Measurements from ENCODE around the gene COX7B2. TPM values are rescaled to one million over a fixed set of nuclear protein-coding genes. Genes with fewer than 3 reads are reported as not detected.

COX7B2 gene
- total and polyA plus RNA-seq, 9 of the 15 experiments (the other 6 are each of a cell fraction or from before 2014, with no cell fraction given), result 0.33 to 3.5 (median 0.67) TPM; not detected in 3

DNA sequence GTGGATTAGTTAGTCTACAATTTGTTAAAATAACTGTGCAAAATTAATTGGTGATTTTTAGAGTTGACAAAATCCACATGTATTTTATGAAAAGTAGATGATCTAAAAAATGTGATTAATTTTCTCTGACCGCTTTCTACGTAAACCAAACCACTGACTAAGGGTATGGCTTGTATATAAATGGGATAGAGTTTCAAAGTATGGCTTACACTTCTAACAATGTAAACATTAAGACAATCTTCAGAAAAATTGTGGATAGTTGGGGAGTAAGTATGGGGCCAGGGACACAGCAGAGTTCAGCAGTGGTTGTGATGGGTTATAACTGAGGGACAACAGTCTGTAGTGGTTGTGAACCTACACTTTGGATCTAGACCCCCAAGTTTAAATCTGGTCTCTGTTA, 44.5 kb upstream of the COX7B2 start:
- Histone ChIP-seq H3K4me3 (no peak overlapping the region), H3K79me2 (ENCODE audit: control insufficient read depth, insufficient read depth, low read length) (no peaks in the 10 kb centered on the region), H3K9me1 (ENCODE audit: control insufficient read depth, insufficient read depth, low read length) (no peaks in the 10 kb centered on the region), H4K20me1 (replicated peaks; ENCODE audit: control insufficient read depth, insufficient read depth, low read length) (no peaks in the 10 kb centered on the region), H2AFZ (ENCODE audit: low read depth, low read length) (no peak overlapping the region), H3K9ac (ENCODE audit: insufficient read depth in 1 of 2, low read depth in 2 of 2, low read length in 2 of 2) (no peak overlapping the region), H3K4me2 (ENCODE audit: insufficient read depth, low read length) (no peak overlapping the region), H3K4me1 (replicated peaks in 1 of 2; ENCODE audit: control insufficient read depth in 2 of 2, insufficient read depth in 2 of 2, low read length in 2 of 2) (no peaks in the 10 kb centered on the region), H3K27me3 (ENCODE audit: control insufficient read depth in 2 of 2, insufficient read depth in 2 of 2, low read length in 2 of 2) (no peaks in the 10 kb centered on the region), H3K27ac (ENCODE audit: extremely low read depth, low read depth, low read length) (no peak overlapping the region), H3K36me3 (ENCODE audit: control insufficient read depth, insufficient read depth, low read length) (no peaks in the 10 kb centered on the region), H3K9me3 (replicated peaks; ENCODE audit: control insufficient read depth, insufficient read depth, low read depth, low read length) (no peaks in the 10 kb centered on the region)
- ChIA-PET CTCF (ENCODE audit: low intra/inter-chr PET ratio) (no interaction called here), POLR2A (no interaction called here)
- TF ChIP-seq NEUROD1 (IDR thresholded peaks at IDR 0.05; ENCODE audit: borderline replicate concordance, low read depth, low read length, partially characterized antibody) (no peak), NFE2 (IDR thresholded peaks at IDR 0.05; ENCODE audit: low read depth) (no peak), YY1 (IDR thresholded peaks at IDR 0.05; ENCODE audit: borderline replicate concordance in 1 of 3, control insufficient read depth in 1 of 3, extremely low read depth in 1 of 3, insufficient read depth in 3 of 3, insufficient read length in 1 of 3, insufficient replicate concordance in 2 of 3, low read depth in 1 of 3, low read length in 2 of 3) (no peak), LEF1 (IDR thresholded peaks at IDR 0.05) (no peak), POLR3A (IDR thresholded peaks at IDR 0.05; ENCODE audit: borderline replicate concordance, extremely low read depth, insufficient read depth, insufficient read length) (no peak), SMAD2 (IDR thresholded peaks at IDR 0.05; ENCODE audit: low read depth, low read length) (no peak), HNRNPLL (IDR thresholded peaks at IDR 0.05; ENCODE audit: low read depth, low read length, poor library complexity, severe bottlenecking) (no peak), NFRKB (IDR thresholded peaks at IDR 0.05; ENCODE audit: low read depth) (no peak), ZNF551 (CRISPR knock-in tag; IDR thresholded peaks at IDR 0.05) (no peak), MYNN (IDR thresholded peaks at IDR 0.05) (no peak), MYNN (CRISPR knock-in tag; IDR thresholded peaks at IDR 0.05) (no peak), PHF20 (IDR thresholded peaks at IDR 0.05; ENCODE audit: partially characterized antibody) (no peak), PCBP2 (IDR thresholded peaks at IDR 0.05; ENCODE audit: low read depth, low read length, poor library complexity, severe bottlenecking) (no peak)
- TF ChIP-seq, protein P1, sequence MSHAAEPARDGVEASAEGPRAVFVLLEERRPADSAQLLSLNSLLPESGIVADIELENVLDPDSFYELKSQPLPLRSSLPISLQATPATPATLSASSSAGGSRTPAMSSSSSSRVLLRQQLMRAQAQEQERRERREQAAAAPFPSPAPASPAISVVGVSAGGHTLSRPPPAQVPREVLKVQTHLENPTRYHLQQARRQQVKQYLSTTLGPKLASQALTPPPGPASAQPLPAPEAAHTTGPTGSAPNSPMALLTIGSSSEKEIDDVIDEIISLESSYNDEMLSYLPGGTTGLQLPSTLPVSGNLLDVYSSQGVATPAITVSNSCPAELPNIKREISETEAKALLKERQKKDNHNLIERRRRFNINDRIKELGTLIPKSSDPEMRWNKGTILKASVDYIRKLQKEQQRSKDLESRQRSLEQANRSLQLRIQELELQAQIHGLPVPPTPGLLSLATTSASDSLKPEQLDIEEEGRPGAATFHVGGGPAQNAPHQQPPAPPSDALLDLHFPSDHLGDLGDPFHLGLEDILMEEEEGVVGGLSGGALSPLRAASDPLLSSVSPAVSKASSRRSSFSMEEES (CRISPR knock-in tag; IDR thresholded peaks at IDR 0.05), result no peak
- TF ChIP-seq, protein P2, sequence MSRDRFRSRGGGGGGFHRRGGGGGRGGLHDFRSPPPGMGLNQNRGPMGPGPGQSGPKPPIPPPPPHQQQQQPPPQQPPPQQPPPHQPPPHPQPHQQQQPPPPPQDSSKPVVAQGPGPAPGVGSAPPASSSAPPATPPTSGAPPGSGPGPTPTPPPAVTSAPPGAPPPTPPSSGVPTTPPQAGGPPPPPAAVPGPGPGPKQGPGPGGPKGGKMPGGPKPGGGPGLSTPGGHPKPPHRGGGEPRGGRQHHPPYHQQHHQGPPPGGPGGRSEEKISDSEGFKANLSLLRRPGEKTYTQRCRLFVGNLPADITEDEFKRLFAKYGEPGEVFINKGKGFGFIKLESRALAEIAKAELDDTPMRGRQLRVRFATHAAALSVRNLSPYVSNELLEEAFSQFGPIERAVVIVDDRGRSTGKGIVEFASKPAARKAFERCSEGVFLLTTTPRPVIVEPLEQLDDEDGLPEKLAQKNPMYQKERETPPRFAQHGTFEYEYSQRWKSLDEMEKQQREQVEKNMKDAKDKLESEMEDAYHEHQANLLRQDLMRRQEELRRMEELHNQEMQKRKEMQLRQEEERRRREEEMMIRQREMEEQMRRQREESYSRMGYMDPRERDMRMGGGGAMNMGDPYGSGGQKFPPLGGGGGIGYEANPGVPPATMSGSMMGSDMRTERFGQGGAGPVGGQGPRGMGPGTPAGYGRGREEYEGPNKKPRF (IDR thresholded peaks at IDR 0.05; ENCODE audit: low read depth, low read length), result no peak
- TF ChIP-seq, protein P3, sequence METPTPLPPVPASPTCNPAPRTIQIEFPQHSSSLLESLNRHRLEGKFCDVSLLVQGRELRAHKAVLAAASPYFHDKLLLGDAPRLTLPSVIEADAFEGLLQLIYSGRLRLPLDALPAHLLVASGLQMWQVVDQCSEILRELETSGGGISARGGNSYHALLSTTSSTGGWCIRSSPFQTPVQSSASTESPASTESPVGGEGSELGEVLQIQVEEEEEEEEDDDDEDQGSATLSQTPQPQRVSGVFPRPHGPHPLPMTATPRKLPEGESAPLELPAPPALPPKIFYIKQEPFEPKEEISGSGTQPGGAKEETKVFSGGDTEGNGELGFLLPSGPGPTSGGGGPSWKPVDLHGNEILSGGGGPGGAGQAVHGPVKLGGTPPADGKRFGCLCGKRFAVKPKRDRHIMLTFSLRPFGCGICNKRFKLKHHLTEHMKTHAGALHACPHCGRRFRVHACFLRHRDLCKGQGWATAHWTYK (CRISPR knock-in tag; IDR thresholded peaks at IDR 0.05), result no peak
- TF ChIP-seq, protein P4, sequence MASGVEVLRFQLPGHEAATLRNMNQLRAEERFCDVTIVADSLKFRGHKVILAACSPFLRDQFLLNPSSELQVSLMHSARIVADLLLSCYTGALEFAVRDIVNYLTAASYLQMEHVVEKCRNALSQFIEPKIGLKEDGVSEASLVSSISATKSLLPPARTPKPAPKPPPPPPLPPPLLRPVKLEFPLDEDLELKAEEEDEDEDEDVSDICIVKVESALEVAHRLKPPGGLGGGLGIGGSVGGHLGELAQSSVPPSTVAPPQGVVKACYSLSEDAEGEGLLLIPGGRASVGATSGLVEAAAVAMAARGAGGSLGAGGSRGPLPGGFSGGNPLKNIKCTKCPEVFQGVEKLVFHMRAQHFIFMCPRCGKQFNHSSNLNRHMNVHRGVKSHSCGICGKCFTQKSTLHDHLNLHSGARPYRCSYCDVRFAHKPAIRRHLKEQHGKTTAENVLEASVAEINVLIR (CRISPR knock-in tag; IDR thresholded peaks at IDR 0.05), result no peak
- in situ Hi-C loops (cut with MboI), result no loop called here
- no TSS peak for BruUV-seq (replicated peaks)
- no peak for FAIRE-seq
- no peak for DNase-seq (ENCODE audit: extremely low read depth in 1 of 4, low spot score in 3 of 4)
- intact Hi-C loops (cut with micrococcal nuclease), result no loop called here
- WGBS (ENCODE audit: insufficient coverage, low coverage, missing lambda C conversion rate), result 0% methylated on average over 2 of the region's 2 CpGs
- ATAC-seq, result no peak
